Fibroblast of the conjunctiva (primary cell): ENCODE data around the gene RPA1.

Source experiments
- DNase-seq: peaks from one replicate; pipeline ENCODE4 v3.0.0-alpha.2; 2010; ENCODE audit warnings: low read depth

Gene RPA1

GRCh38 chr17:1942666-1943435, 113.0 kb downstream of the RPA1 start:
- no peak for DNase-seq

- no peak for DNase-seq
These were observed 113.6 kb downstream of the RPA1 start for GRCh38 chr17:1943436-1943831.

GRCh38 chr17:1945621-1946020, 115.8 kb downstream of the RPA1 start:
- DNase-seq, result no peak

GRCh38 chr17:1946021-1946932, 116.5 kb downstream of the RPA1 start:
- no peak for DNase-seq

- DNase-seq, result no peak
These were observed 117.5 kb downstream of the RPA1 start for GRCh38 chr17:1947229-1947742.

- no peak for DNase-seq
These were observed 118.1 kb downstream of the RPA1 start for GRCh38 chr17:1947743-1948516.

GRCh38 chr17:1948517-1948825, 118.7 kb downstream of the RPA1 start:
- DNase-seq, result no peak
